ENCODE measurements around the gene SCFD2. TPM values are rescaled to one million over a fixed set of nuclear protein-coding genes. Genes with fewer than 3 reads are reported as not detected.
"Not testable (repeated sequence)": the region's sequence is repeated elsewhere in the genome, so short reads cannot be mapped to it uniquely, and the experiment has no call there.

SCFD2 gene
- total RNA-seq, 1 donor from 2014 or later = 13.2 TPM

GRCh38 chr4:52840531-52841370 is 525.1 kb downstream of the SCFD2 start:
- H3K4me3 ChIP-seq = no peak overlapping the region
- no peak for TF ChIP-seq CTCF (IDR thresholded peaks at IDR 0.05)
- peaks cover 10% of the 10 kb centered on the region for H3K4me1 ChIP-seq
- H3K27me3 ChIP-seq (ENCODE audit: low read depth) = no peaks in the 10 kb centered on the region
- H3K36me3 ChIP-seq = no peaks in the 10 kb centered on the region
- ATAC-seq (no peak), DNase-seq (no peak)
- intact Hi-C loops (cut with DNase I) = no loop called here
- H3K27ac ChIP-seq = no peak overlapping the region
- no peaks in the 10 kb centered on the region for H3K9me3 ChIP-seq

- no peaks in the 10 kb centered on the region for H3K27me3 ChIP-seq (ENCODE audit: low read depth)
- H3K36me3 ChIP-seq = no peaks in the 10 kb centered on the region
- no peak for ATAC-seq
- H3K4me3 ChIP-seq = no peak overlapping the region
- TF ChIP-seq CTCF (IDR thresholded peaks at IDR 0.05) = no peak
- no peak for DNase-seq
- intact Hi-C loops (cut with DNase I) = no loop called here
- H3K9me3 ChIP-seq = no peaks in the 10 kb centered on the region
- H3K4me1 ChIP-seq = peaks cover 10% of the 10 kb centered on the region
- no peak overlapping the region for H3K27ac ChIP-seq
These were observed 526.9 kb downstream of the SCFD2 start for GRCh38 chr4:52838729-52839586.

- H3K9me3 ChIP-seq = no peaks in the 10 kb centered on the region
- TF ChIP-seq CTCF (IDR thresholded peaks at IDR 0.05) = no peak
- DNase-seq (no peak), ATAC-seq (no peak)
- H3K36me3 ChIP-seq = no peaks in the 10 kb centered on the region
- intact Hi-C loops (cut with DNase I) = no loop called here
- no peak overlapping the region for H3K4me3 ChIP-seq
- H3K27ac ChIP-seq = no peak overlapping the region
- peaks cover 10% of the 10 kb centered on the region for H3K4me1 ChIP-seq
- no peaks in the 10 kb centered on the region for H3K27me3 ChIP-seq (ENCODE audit: low read depth)
These were observed 527.9 kb downstream of the SCFD2 start for GRCh38 chr4:52837716-52838558.

- Histone ChIP-seq H3K27ac (no peak overlapping the region), H3K36me3 (no peaks in the 10 kb centered on the region), H3K4me1 (peaks cover 3% of the 10 kb centered on the region), H3K27me3 (ENCODE audit: low read depth) (no peaks in the 10 kb centered on the region), H3K9me3 (no peaks in the 10 kb centered on the region), H3K4me3 (no peak overlapping the region)
- no peak for DNase-seq
- no peak for TF ChIP-seq CTCF (IDR thresholded peaks at IDR 0.05)
- ATAC-seq = no peak
- intact Hi-C loops (cut with DNase I) = no loop called here
These were observed 529.2 kb downstream of the SCFD2 start for GRCh38 chr4:52836678-52837077.

GRCh38 chr4:52836120-52836519 is 529.7 kb downstream of the SCFD2 start:
- no peak for DNase-seq
- no peak for ATAC-seq
- Histone ChIP-seq H3K36me3 (no peaks in the 10 kb centered on the region), H3K4me1 (no peaks in the 10 kb centered on the region), H3K27me3 (ENCODE audit: low read depth) (no peaks in the 10 kb centered on the region), H3K4me3 (no peak overlapping the region), H3K27ac (no peak overlapping the region), H3K9me3 (no peaks in the 10 kb centered on the region)
- intact Hi-C loops (cut with DNase I) = no loop called here
- no peak for TF ChIP-seq CTCF (IDR thresholded peaks at IDR 0.05)

GRCh38 chr4:52834641-52835456 is 531.0 kb downstream of the SCFD2 start:
- H3K27ac ChIP-seq; H3K36me3 ChIP-seq; DNase-seq; H3K27me3 ChIP-seq (ENCODE audit: low read depth); H3K4me3 ChIP-seq; intact Hi-C loops (cut with DNase I); ATAC-seq; H3K4me1 ChIP-seq; H3K9me3 ChIP-seq: not testable (repeated sequence)

Measured in lower lobe of right lung (tissue), 2 donors.